ENCODE measurements around the gene CTSW. TPM values are rescaled to one million over a fixed set of nuclear protein-coding genes. Genes with fewer than 3 reads are reported as not detected.

The CTSW gene
- total RNA-seq, 2 experiments from 2014 or later, result 124 to 126 TPM

- Mint-ChIP-seq H3K27ac (no peak overlapping the region), H3K27me3 (peaks cover 5% of the 10 kb centered on the region), H3K4me1 (ENCODE audit: low read depth) (peaks cover 11% of the 10 kb centered on the region), H3K4me3 (no peak overlapping the region), H3K36me3 (ENCODE audit: low read depth) (peaks cover 4% of the 10 kb centered on the region), H3K9me3 (no peaks in the 10 kb centered on the region)
- intact Hi-C loops (cut with micrococcal nuclease), result no loop called here
- ATAC-seq, result no peak
- ChIA-PET POLR2A (interaction anchor here (1.5 to 28.1 kb wide), 4 partner anchors 13 to 80 kb away, joined by 3 to 560 read pairs (median 8); partner anchors contain the start of genes CFL1, EFEMP2 and MUS81), CTCF (interaction anchor here (4.2 kb wide), 1 partner anchor 15 kb away, joined by 71 read pairs; the partner anchor contains the start of genes CCDC85B and FIBP)
- DNase-seq, result no peak
- no peak for TF ChIP-seq CTCF (IDR thresholded peaks at IDR 0.05)
Measured at GRCh38 chr11:65903068-65903481, 23.4 kb downstream of the CTSW start.

- POLR2A ChIA-PET, result interaction anchor here (28.1 kb wide), 1 partner anchor 44 kb away, joined by 560 read pairs; the partner anchor contains the start of genes CFL1, EFEMP2 and MUS81
Measured at GRCh38 chr11:65903715-65904114, 24.1 kb downstream of the CTSW start.

GRCh38 chr11:65906602-65907001, 27.0 kb downstream of the CTSW start:
- ATAC-seq (no peak), DNase-seq (no peak)
- Mint-ChIP-seq H3K9me3 (no peaks in the 10 kb centered on the region), H3K4me3 (no peak overlapping the region), H3K4me1 (ENCODE audit: low read depth) (peaks cover 11% of the 10 kb centered on the region), H3K27me3 (peaks cover 9% of the 10 kb centered on the region), H3K27ac (no peak overlapping the region), H3K36me3 (ENCODE audit: low read depth) (no peaks in the 10 kb centered on the region)
- intact Hi-C loops (cut with micrococcal nuclease), result no loop called here
- ChIA-PET POLR2A (interaction anchor here (0.8 to 1.9 kb wide), 4 partner anchors 11 to 126 kb away, joined by 3 to 5 read pairs (median 4); partner anchors contain the start of gene AP5B1), CTCF (interaction anchor here (1.2 to 2.0 kb wide), 4 partner anchors 13 to 116 kb away, joined by 3 to 5 read pairs (median 4); no protein-coding TSS in a partner anchor)
- TF ChIP-seq CTCF (IDR thresholded peaks at IDR 0.05), result no peak

More at GRCh38 chr11:65903715-65904114, 24.1 kb downstream of the CTSW start:
- no peak for ATAC-seq
- Mint-ChIP-seq H3K4me1 (ENCODE audit: low read depth) (peaks cover 11% of the 10 kb centered on the region), H3K9me3 (no peaks in the 10 kb centered on the region), H3K36me3 (ENCODE audit: low read depth) (peaks cover 3% of the 10 kb centered on the region), H3K4me3 (no peak overlapping the region), H3K27me3 (peaks cover 5% of the 10 kb centered on the region), H3K27ac (no peak overlapping the region)
- no peak for DNase-seq
- intact Hi-C loops (cut with micrococcal nuclease), result no loop called here
- TF ChIP-seq CTCF (IDR thresholded peaks at IDR 0.05), result no peak
- CTCF ChIA-PET, result interaction anchor here (4.2 kb wide), 1 partner anchor 15 kb away, joined by 71 read pairs; the partner anchor contains the start of genes CCDC85B and FIBP

- H3K9me3 Mint-ChIP-seq, result no peaks in the 10 kb centered on the region
- CTCF ChIA-PET, result interaction anchor here (2.0 kb wide), 1 partner anchor 14 kb away, joined by 5 read pairs; no protein-coding TSS in a partner anchor
- ATAC-seq, result no peak
- no peaks in the 10 kb centered on the region for H3K36me3 Mint-ChIP-seq (ENCODE audit: low read depth)
- no peak for DNase-seq
- peaks cover 7% of the 10 kb centered on the region for H3K4me1 Mint-ChIP-seq (ENCODE audit: low read depth)
- no peak for TF ChIP-seq CTCF (IDR thresholded peaks at IDR 0.05)
- intact Hi-C loops (cut with micrococcal nuclease), result no loop called here
- no peak overlapping the region for H3K4me3 Mint-ChIP-seq
- POLR2A ChIA-PET, result interaction anchor here (1.0 to 2.5 kb wide), 3 partner anchors 10 to 62 kb away, joined by 4 to 11 read pairs (median 11); partner anchors contain the start of genes C11orf68 and CCDC85B
- peaks cover 6% of the 10 kb centered on the region for H3K27me3 Mint-ChIP-seq
- no peak overlapping the region for H3K27ac Mint-ChIP-seq
Measured at GRCh38 chr11:65907878-65908277, 28.2 kb downstream of the CTSW start.
